Middle frontal gyrus (tissue), 1 donor: Measurements from ENCODE around the gene DMD.

Experiments
- DNase-seq: peaks from one replicate; pipeline ENCODE4 v3.0.0-alpha.2; 2015; ENCODE audit warnings: low spot score; ENCODE audit errors: extremely low spot score

Gene DMD

DNA sequence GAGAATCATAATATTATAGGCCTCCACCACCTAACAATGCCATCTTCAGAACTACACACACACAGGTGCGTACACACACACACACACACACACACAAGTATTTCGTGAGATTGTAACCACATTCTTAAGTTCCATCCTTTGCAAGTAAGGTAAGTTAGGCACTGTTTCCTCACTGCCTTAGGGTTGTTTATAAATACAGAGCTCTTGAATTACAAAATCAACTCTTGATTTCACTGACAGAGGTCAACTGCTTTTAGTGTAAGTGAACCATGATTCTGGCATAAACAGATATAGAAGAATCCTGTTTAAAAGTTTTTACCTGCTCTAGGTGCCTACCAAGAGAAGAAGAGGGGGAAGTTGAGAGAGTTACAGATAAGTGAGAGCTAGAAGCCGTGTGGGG, 166.1 kb downstream of the DMD start:
- no peak for DNase-seq

GRCh38 chrX:33041141-33041540, 170.2 kb downstream of the DMD start:
- DNase-seq, result no peak

DNA sequence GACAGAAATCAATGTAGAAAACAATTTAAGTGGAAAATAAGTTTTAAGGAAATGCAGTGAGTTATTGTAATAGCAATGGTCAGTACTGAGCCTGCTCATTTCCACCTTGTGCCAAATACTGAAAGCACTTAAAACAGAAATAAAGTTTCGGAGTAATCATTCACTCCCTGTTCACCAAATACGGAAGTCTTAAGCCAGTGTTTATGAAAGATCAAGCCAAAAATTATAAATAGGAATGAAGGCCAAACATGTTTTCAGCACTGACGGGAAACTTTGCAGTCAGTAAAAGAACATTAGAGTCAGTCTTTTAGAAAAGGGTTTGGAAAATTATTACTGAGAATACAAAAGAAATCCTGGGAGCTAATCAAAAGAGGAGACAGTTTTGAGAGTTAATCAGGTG, 178.6 kb downstream of the DMD start:
- no peak for DNase-seq

DNA sequence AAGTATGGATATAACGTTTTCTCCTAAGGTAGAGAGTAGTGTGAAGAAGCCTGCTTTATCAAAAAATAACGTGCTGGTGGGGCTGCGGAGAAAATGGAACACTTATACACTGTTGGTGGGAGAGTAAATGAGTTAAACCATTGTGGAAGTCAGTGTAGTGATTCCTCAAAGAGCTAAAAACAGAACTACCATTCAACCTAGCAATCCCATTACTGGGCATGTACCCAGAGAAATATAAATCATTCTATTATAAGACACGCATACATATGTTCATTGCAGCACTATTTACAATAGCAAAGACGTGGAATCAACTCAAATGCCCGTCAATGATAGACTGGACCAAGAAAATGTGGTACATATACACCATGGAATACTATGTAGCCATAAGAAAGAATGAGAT, 196.4 kb downstream of the DMD start:
- no peak for DNase-seq

DNA sequence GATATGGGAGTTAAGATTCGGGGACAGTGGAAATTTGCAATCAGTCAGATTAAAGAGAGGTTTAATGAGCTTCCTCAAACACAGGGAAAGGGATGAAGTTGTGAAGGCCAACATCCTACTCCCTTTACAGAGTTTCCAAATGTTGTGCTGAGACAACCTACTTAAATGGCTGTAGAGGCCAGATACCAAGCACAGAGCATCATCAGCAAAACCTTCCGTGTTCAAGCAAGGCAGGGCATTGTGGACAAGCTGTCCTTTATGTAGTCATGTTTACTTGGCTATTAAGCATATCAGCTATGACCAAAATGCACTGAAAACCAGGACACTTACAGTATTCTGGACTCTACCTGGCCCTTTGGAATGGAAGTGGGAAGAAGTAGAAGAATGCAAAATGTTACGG, 197.3 kb downstream of the DMD start:
- no peak for DNase-seq

DNA sequence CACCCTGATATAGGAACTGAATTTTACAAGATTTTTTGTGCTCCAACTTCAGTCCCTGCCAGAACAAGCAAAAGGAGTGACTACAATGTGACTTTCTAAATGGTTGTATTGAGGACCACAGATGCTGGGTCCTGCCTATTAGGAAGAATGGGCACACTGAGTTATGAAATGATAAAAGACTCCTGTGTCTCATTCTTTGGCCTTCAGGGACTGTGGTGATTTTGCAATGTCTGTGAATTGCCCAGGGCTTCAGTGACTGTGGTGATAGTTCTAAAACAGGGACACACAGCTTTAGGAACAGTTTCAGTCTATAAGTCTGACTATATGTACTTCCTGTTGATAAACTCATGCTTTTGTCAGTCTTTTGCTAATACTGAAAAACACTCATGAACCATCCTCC, 210.2 kb downstream of the DMD start:
- DNase-seq, result no peak

GRCh38 chrX:32998776-32999175, 212.6 kb downstream of the DMD start:
- no peak for DNase-seq

- no peak for DNase-seq
Measured at GRCh38 chrX:32995427-32995826, 215.9 kb downstream of the DMD start.

DNA sequence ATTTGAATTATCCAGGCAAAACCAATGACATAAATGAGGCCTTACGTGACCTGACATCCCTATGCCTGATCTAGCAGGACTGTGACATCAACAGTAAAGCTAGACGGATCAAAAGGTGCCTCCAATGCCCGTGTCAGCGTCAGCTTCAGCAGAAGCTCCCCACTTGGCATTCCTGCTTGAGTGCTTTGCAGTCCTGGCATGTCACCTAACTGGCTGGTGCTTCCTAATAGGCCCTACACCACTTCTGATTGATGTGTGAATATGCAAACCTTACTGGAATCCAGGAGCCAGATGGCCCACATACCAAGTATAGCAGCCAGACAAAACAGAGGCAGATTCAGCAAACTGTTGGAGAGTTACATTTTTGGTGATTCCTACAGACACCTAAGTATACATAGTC, 224.2 kb downstream of the DMD start:
- DNase-seq, result no peak

DNA sequence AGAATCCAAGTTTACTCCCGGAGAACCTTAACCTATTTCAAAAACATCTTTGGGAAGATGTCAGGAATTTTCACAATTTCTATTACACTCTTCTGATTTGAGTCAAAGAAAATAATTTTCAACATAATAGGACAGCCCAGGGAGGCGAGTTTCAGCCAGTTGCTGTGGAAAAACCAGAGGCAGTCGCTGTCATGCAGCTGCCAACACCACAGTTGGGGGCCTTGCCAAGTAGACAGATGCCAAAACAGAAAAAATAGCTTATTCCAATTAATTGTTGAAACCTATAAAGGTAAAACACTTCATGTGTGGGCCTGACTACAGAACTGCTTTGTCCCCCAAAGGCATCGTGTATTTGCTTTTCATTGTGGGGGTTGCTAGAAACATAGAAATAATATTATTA, 225.8 kb downstream of the DMD start:
- DNase-seq, result no peak

GRCh38 chrX:32966821-32967355, 244.5 kb downstream of the DMD start:
- DNase-seq, result no peak

- no peak for DNase-seq
Measured at GRCh38 chrX:32954125-32954524, 257.2 kb downstream of the DMD start.

GRCh38 chrX:32948130-32948529, 263.2 kb downstream of the DMD start:
- no peak for DNase-seq

- no peak for DNase-seq
Measured at GRCh38 chrX:32937043-32937442, 274.3 kb downstream of the DMD start.

- no peak for DNase-seq
Measured at GRCh38 chrX:32933548-32933947, 277.8 kb downstream of the DMD start.

DNA sequence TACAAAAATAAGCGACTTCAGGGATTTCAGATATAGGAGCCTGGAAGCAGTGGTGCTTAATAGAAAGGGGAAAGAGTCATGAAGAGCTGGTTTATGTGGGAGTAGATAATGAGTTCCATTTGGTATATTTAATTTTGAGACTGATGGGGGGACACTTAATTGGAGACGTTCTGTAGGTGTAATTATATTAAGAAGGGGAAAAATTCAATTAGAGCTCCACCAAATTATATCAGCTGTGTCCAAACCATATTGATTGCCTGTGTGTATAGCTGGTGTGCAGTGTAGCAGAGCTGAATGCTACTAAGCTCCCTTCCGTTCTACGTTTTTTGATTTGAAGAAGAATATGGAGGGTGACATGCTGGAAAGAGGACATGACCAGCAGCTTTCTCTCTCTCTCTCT, 282.3 kb downstream of the DMD start:
- DNase-seq, result no peak

DNA sequence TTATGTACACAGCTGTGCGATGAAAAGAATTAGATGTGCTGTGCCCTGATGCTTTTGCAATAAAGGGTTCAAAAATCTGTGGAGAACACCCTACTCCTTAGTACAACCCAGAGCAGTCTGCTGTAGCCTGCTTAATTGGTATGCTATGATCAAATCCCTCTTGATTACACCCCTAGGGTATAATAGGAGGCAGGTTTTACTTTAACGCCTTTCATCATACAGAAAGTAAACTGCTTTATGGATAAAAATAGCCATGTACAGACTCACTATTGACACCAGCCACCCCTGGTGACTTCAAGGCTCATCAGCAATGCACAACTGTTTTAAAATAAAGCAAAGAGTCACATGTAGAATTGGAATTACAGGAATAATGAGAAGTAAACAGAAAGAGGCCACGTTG, 315.3 kb downstream of the DMD start:
- DNase-seq, result no peak

DNA sequence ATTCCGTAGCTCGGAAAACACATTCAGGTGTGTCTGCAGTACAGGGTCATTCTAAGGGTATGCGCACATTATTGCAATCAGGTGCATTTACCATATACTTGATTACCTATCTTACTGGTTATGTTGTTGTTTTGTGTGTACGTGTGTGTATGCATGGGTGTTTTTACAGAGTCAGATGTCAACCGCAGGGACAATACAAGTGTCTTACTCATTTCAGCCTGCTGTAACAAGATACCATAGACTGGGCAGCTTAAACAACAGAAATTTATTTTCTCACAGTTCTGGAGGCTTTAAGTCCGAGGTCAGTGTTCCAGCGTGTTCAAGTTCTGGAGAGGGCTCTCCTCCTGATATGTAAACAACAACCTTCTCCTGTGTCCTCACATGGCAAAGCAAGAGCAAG, 316.7 kb downstream of the DMD start:
- no peak for DNase-seq

- DNase-seq, result no peak
Measured at GRCh38 chrX:32893751-32894150, 317.6 kb downstream of the DMD start.

DNA sequence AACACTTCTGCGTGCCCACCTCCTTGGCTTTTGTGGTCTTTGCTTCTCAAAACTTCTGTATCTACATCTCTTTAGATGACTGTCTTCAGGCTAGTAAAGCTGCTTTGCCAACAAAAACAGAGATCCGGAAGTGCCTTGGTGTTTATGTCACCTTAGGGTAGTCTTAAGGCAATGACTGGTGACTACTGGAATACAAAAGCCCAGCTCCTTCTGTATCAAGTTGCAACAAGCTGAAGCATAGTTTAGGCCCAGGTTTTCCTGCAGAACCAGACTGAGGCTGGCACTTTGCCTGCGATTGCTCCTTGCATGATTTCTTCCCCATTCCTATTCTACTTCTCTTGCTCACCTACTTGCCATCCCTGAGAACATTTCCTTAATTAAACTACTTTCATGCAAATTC, 333.8 kb downstream of the DMD start:
- no peak for DNase-seq

GRCh38 chrX:32874839-32875238, 336.5 kb downstream of the DMD start:
- DNase-seq, result no peak

DNA sequence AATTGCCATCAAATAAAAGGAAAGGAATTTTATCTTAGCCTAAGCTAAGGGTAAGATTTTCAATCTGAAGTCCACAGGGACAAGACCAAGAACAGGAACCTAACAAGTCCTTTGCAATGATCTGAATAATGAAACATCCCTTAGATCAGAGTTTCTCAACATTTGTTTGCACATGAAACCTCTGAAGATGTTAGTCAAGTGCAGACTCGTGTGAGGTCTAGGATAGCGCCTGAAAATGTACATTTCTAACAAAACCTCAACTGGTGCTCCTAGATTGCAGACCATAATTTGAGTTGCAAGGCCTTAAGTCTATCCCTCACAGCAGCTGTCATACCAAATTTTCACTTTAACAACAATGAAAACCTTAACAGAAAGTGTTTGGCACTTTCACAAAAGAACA, 337.6 kb downstream of the DMD start:
- no peak for DNase-seq

- no peak for DNase-seq
Measured at GRCh38 chrX:32871636-32872035, 339.7 kb downstream of the DMD start.

GRCh38 chrX:32868524-32868895, 342.8 kb downstream of the DMD start:
- DNase-seq, result no peak
